GM18867 (cell line): ENCODE data around the gene PCNX3.
A peak's percentile ranks its signal among the peaks of the same experiment; 100 is the strongest.
"Not testable (repeated sequence)": the region's sequence is repeated elsewhere in the genome, so short reads cannot be mapped to it uniquely, and the experiment has no call there.

Source experiments
- ATAC-seq: cut with Tn5 transposase; IDR thresholded peaks from one replicate; pipeline ENCODE4 v1.9.1; 2021; ENCODE audit warnings: mild to moderate bottlenecking, moderate library complexity; ENCODE audit not compliant: unreplicated experiment

The PCNX3 gene

GRCh38 chr11:65652511-65653228 lies 37.1 kb downstream of the PCNX3 start:
- ATAC-seq = peak; percentile 68

GRCh38 chr11:65653229-65654225 lies 38.0 kb downstream of the PCNX3 start:
- ATAC-seq = no peak

- no peak for ATAC-seq
These were observed 39.1 kb downstream of the PCNX3 start for GRCh38 chr11:65654375-65655349.

GRCh38 chr11:65655570-65656332 lies 40.2 kb downstream of the PCNX3 start:
- no peak for ATAC-seq

DNA sequence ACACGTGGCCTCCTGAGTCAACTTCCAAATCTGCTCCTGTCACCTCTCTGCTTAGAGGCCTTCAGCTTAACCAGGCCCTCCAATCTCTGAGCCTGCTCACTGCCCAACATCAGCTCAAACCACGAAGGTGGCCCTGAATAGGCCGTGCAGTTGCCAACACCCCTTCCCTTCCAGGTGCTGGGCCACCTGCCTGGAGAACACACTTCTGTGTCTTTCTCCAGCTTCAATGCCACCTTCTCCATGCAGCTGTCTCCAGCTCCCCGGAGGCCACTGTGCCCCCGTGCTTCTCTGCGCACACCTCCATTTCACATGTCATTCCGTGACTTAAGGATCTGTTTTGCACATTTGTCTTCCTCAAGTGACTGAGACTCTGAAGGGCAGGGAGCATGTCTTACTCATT lies 41.9 kb downstream of the PCNX3 start:
- ATAC-seq = no peak

GRCh38 chr11:65658174-65659021 lies 42.8 kb downstream of the PCNX3 start:
- no peak for ATAC-seq

DNA sequence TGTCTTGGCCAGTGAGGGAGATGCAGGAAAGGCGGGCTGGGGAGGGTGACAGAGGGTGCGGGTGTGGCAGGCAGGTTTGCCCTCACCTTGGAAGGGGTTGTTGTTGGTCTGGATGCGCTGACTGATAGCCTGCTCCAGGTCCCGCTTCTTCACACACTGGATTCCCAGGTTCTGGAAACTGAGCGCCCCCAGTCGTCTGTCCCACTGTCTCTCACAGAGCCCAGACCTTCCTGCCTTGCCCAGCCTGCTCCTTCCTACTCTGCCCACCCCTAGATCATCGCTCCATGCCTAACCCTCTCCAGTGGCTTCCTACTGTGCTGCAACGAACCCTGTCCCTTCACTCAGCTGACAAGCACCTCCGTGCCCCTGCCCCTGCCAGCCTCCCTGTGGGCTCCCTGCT lies 44.5 kb downstream of the PCNX3 start:
- ATAC-seq = no peak

GRCh38 chr11:65660908-65661307 lies 45.3 kb downstream of the PCNX3 start:
- not testable (repeated sequence) for ATAC-seq

- ATAC-seq = no peak
These were observed 46.1 kb downstream of the PCNX3 start for GRCh38 chr11:65661599-65662246.

DNA sequence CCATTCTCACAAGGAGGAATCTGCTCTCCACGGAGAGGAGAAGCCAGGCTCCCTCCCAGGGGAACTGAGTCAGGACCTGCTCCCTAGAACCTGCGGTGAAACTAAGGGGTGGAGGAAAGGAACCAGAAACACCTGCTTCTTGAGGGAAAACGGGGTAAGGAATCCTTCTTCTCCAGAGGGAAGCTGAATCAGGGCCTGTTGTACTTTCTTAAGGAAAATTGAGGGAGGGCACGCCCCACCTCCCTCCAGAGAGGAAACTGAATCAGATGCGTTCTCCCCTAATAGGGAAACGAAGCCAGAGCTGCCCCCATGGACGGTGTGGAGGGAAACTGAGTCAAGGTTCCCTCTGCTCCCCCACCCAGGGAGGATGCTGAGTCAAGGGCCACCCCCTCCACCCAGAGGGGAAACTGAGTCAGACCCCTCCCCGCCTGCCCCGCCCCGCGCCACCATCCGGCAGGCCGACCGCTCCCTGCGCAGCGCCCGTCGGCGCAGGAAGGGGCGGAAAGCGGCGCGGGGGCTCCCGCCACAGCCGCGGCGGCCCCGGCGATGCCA lies 46.7 kb downstream of the PCNX3 start:
- no peak for ATAC-seq

DNA sequence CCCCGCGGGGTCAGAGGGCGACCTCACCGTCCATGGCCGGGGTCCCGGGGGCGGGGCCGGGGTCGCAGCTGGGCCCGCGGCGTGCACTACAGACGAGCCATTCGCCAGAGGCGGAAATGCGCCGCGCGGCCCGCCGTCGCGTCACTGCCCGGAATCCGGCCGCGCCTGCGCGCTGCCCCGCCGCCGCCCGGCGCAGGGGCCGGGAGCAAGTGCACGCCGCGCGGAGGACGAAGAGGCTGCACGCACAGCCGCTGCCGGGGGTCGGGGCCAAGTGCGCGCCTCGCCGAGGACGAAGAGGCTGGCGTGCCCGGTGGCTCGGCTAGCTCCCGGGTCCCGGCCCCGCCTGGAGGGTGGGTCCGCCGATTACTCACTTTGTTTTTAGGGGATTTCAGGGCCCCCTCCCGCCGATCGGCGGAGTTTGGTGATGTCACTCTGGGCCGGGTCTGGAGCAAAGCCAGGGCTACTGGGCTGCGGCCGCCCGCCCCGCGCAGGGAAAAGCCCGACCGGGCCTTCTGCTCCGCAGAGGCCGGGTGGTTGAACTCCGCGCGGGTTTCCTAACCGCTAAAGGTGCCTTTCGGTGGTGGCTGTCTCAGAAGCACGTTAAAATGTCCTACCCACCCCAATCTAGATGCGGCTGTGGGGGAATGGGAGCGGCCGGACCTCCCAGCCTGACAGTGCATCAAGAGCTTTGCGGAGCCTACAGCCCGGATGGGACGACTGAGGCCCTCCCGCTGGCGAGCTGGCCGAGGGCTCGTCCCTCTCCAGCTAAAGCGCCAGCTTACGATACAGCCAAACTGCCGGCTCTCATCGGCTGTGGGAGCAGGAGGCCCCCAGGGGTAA lies 47.4 kb downstream of the PCNX3 start, which contains the start of gene RELA:
TSS of gene RELA (minus strand) at position 118 of the 840 bp plus-strand sequence. CDS start at position 34, 84 bp downstream.
- ATAC-seq = peak; percentile 74

GRCh38 chr11:65663639-65664200 lies 48.1 kb downstream of the PCNX3 start:
- ATAC-seq = peak; percentile 31

DNA sequence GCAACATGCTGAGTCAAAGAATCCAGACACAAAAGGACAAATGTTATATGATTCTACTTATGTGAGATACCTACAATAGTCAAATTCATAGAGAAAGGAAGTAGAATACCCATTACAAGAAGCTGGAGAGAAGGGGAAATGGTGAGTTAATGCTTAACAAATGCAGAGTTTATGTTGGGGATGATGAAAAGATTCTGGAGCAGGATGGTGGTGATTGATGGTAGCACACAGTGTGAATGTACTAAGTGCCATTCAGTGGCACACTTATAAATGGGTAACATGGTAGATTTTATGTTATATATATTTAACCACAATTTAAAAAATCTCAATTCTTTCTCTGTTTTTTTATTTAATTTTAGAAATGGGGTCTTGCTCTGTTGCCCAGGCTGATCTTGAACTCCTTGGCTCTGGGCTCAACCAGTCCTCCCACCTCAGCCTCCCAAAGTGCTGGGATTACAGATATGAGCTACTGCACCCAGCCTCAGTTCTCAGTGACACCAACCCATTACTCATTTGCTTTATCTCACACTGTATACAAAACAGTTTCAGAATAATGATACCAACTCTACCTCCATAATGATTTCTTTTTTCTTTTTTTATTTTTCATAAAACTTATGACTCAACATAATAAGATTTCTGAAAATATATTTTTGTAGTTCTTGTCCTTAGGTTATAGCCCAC lies 56.7 kb downstream of the PCNX3 start:
- ATAC-seq = no peak

DNA sequence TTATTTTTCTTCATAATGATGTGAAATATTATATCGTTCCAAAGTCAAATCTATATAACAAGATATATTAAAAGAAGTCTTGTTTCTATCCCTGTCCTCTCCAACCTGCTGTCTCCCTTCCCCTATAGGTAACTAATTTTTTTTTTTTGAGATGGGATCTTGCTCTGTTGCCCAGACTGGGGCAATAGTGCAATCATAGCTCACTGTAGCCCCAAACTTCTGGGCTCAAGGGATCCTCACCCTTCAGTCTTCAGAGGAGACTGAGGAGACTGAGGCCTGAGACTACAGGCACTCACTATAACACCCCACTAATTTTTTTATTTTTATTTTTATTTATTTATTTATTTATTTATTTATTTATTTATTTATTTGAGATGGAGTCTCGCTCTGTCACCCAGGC lies 57.4 kb downstream of the PCNX3 start:
- no peak for ATAC-seq

DNA sequence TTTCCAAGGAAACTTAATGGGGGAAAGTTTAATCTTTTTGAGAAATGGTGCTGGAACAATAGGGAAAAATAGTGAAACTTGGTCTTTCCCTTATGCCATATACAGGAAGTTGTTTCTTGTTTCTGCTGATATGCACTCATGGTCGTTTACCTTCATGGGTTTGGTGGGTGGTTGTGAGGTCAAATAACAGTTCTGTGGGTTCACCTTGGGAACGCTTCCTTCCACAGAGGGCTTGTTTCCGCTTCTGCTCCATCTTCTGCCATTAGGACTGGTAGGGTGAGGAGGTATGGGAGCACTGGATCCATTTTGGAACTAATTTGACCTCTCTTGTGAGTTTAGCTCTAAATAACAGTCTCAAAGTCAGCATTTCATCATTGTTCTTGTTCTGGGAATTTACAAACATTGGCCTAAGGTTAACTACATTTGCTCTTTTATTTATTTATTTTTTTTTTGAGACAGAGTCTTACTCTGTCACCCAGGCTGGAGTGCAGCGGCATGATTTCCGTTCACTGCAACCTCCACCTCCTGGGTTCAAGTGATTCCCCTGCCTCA lies 64.7 kb downstream of the PCNX3 start:
- ATAC-seq = no peak

DNA sequence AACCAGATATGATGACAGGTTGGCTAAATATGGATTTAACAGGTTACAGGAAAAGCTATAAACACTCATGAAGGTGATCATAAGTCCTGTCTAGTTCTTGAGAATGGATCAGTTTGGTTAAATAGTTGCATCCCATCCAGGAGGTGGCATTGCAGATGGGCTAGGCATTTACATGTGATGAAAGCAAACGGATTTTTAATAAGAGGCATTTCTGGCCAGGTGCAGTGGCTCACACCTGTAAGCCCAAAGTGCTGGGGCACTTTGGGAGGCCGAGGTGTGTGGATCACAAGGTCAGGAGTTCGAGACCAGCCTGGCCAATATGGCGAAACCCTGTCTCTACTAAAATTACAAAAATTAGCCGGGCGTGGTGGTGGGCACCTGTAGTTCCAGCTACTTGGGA lies 67.9 kb downstream of the PCNX3 start:
- ATAC-seq = not testable (repeated sequence)
